BLaER1 treated with 17β-estradiol and CSF1 and Interleukin-3, amounts not matched to agents 10 nM and 100 nM (cell line): Measurements from ENCODE around the gene KRT72.
"Not testable (repeated sequence)": the region's sequence is repeated elsewhere in the genome, so short reads cannot be mapped to it uniquely, and the experiment has no call there.

Experiments used
- H3K27ac ChIP-seq, 11 experiments: shearing (Covaris generic); formaldehyde crosslinking; 2 replicates each; pipeline ENCODE4 v1.8.1; 2022
- H3K27me3 ChIP-seq, 11 experiments: shearing (Covaris generic); formaldehyde crosslinking; 2 replicates each; pipeline ENCODE4 v1.8.1; 2022
- H3K36me3 ChIP-seq, 11 experiments: shearing (Covaris generic); formaldehyde crosslinking; 2 replicates each; pipeline ENCODE4 v1.8.1; 2022
- H3K4me1 ChIP-seq, 10 experiments: shearing (Covaris generic); formaldehyde crosslinking; 2 replicates each; pipeline ENCODE4 v1.8.1; 2022
- H3K4me2 ChIP-seq, 11 experiments: shearing (Covaris generic); formaldehyde crosslinking; 2 replicates each; pipeline ENCODE4 v1.8.1; 2022
- H3K4me3 ChIP-seq, 10 experiments: shearing (Covaris generic); formaldehyde crosslinking; 2 replicates each; pipeline ENCODE4 v1.8.1; 2022
- H3K9ac ChIP-seq, 11 experiments: shearing (Covaris generic); formaldehyde crosslinking; 2 replicates each; pipeline ENCODE4 v1.8.1; 2022
- H3K9me3 ChIP-seq, 11 experiments: shearing (Covaris generic); formaldehyde crosslinking; replicated peaks in 1 of 11; 2 replicates each; pipeline ENCODE4 v1.8.1; 2022
- H4K20me1 ChIP-seq, 11 experiments: shearing (Covaris generic); formaldehyde crosslinking; 2 replicates each; pipeline ENCODE4 v1.8.1; 2022
- Cebpa-rat ChIP-seq, 11 experiments: shearing (Covaris generic); IDR thresholded peaks; 2 replicates each; pipeline ENCODE4 v1.8.1; 2022

KRT72 gene

DNA sequence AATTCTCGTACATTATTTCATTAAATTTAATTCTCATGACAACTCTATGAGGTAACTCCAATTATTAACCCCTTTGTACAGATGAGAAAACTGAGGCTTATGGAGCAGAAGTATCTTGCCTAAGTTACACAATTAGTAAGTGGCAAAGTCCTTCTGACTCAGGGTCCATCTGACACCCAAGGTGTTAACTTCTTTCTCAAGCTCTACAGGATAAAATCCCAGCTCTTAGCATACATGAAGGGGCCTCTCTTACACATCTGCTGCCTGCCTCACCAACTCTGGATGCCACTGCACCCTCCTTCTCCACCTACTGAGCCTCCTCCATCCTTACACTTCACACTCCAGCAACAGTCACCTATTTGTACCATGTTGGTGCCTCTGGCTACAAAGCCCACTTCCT, 4.3 kb upstream of the KRT72 start:
- TF ChIP-seq Cebpa-rat (IDR thresholded peaks at IDR 0.05) = no peak
- no peak overlapping the region for H3K4me2 ChIP-seq
- H4K20me1 ChIP-seq = no peaks in the 10 kb centered on the region
- no peaks in the 10 kb centered on the region for H3K4me1 ChIP-seq
- no peaks in the 10 kb centered on the region for H3K27me3 ChIP-seq
- H3K9me3 ChIP-seq = peaks cover 0 to 11% (median 9%) of the 10 kb centered on the region in 11 experiments; a peak in 15 of 22 replicates
- no peak overlapping the region for H3K4me3 ChIP-seq
- H3K27ac ChIP-seq = no peak overlapping the region
- H3K9ac ChIP-seq = no peak overlapping the region
- H3K36me3 ChIP-seq = no peaks in the 10 kb centered on the region

DNA sequence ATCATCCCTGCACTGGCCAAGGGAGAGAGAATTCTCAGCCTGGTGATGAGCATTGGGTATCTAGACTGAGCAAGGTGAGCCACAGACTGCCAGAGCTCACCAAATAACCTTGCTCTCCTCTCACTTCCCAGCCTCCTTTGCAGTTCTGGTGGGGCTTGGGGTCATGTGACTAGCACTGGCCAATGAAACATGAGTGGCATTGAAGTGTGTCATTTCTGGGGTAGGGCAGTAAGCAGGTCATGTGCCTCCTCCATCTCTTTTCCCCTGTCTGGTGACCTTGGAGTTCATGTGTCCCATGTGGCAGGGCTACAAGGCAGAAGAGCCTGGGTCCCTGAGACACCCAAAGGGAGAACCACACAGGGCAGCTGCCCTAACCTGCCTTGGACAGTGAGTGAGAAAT, 3.6 kb upstream of the KRT72 start:
- H4K20me1 ChIP-seq = no peaks in the 10 kb centered on the region
- H3K4me2 ChIP-seq = no peak overlapping the region
- no peak for TF ChIP-seq Cebpa-rat (IDR thresholded peaks at IDR 0.05)
- no peak overlapping the region for H3K27ac ChIP-seq
- no peak overlapping the region for H3K9ac ChIP-seq
- peaks cover 0 to 13% (median 9%) of the 10 kb centered on the region in 11 experiments; a peak in 15 of 22 replicates for H3K9me3 ChIP-seq
- no peaks in the 10 kb centered on the region for H3K27me3 ChIP-seq
- H3K4me3 ChIP-seq = no peak overlapping the region
- H3K4me1 ChIP-seq = no peaks in the 10 kb centered on the region
- no peaks in the 10 kb centered on the region for H3K36me3 ChIP-seq

DNA sequence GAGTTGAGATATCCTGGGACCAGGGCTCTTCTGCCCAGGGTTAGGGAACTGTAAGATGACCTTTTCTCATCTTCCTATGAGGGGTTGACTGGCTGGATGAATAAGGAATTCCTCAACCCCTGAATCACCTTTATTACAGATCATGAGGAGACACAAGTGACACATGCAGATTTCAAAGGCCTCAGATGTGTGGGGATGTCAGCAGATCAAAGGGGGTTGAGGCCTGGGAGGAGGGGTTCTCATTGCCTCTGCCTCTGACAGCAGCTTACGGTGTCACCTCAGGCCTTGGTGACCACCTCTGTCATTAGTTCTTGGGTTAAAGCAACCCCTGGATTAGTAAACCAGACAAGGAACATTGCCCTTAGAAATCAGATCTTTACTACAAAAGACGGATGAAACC, 2.1 kb upstream of the KRT72 start:
- no peaks in the 10 kb centered on the region for H3K36me3 ChIP-seq
- no peak overlapping the region for H3K9ac ChIP-seq
- no peaks in the 10 kb centered on the region for H4K20me1 ChIP-seq
- peaks cover 0 to 13% (median 9%) of the 10 kb centered on the region in 11 experiments; a peak in 15 of 22 replicates for H3K9me3 ChIP-seq
- H3K4me1 ChIP-seq = no peaks in the 10 kb centered on the region
- no peaks in the 10 kb centered on the region for H3K27me3 ChIP-seq
- no peak overlapping the region for H3K4me2 ChIP-seq
- no peak overlapping the region for H3K27ac ChIP-seq
- no peak for TF ChIP-seq Cebpa-rat (IDR thresholded peaks at IDR 0.05)
- H3K4me3 ChIP-seq = no peak overlapping the region

DNA sequence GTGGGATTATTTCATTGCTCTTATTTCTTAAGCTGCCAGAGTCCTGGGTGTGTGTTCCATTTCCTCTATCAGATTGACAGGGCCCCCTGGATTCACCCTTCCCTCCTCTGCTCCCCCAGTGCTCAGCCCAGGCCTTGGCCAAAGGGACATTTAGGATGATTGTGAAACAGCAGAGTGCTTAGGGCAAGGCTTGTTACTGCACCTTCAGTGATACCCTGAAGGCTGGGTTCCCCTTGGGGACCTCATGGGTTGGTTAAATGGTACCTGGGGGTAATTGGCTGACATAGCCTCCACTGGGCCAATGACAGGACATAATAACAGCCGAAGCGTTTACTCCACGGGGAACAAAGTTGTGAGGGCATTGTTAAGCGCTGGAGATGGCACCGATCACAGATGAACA, 1.3 kb upstream of the KRT72 start:
- Histone ChIP-seq H3K9me3 (peaks cover 0 to 13% (median 9%) of the 10 kb centered on the region in 11 experiments; a peak in 15 of 22 replicates), H3K9ac (no peak overlapping the region), H4K20me1 (no peaks in the 10 kb centered on the region; a peak in 1 of 22 replicates), H3K4me3 (no peak overlapping the region), H3K27me3 (no peaks in the 10 kb centered on the region), H3K4me1 (no peaks in the 10 kb centered on the region), H3K36me3 (no peaks in the 10 kb centered on the region), H3K27ac (no peak overlapping the region), H3K4me2 (no peak overlapping the region)
- no peak for TF ChIP-seq Cebpa-rat (IDR thresholded peaks at IDR 0.05)

DNA sequence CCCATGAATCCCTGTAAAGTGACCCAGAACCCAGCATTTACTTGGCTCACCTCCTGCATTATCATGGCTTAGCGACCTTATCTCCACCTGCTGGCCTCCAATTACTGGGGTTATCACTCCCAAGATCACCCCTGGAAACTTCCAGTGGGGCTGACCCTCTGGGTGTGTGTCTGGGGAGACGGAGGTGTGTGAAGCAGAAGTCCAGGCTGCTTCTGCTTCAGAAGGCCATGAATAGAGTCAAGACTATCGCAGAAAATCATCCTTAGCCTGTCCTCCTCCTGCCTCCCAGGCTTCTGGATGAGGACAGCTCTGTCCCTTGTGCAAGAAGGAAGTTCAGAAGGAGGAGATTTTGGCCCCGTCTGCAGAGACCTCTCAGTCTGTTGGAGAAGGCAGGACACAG, 408 bp upstream of the KRT72 start:
- no peak overlapping the region for H3K9ac ChIP-seq
- no peak overlapping the region for H3K4me3 ChIP-seq
- H3K27me3 ChIP-seq = no peaks in the 10 kb centered on the region
- no peaks in the 10 kb centered on the region for H3K4me1 ChIP-seq
- H3K9me3 ChIP-seq = peaks cover 0 to 13% (median 9%) of the 10 kb centered on the region in 11 experiments; a peak in 15 of 22 replicates
- H3K4me2 ChIP-seq = no peak overlapping the region
- TF ChIP-seq Cebpa-rat (IDR thresholded peaks at IDR 0.05) = no peak
- no peak overlapping the region for H3K27ac ChIP-seq
- H3K36me3 ChIP-seq = no peaks in the 10 kb centered on the region
- no peaks in the 10 kb centered on the region; a peak in 1 of 22 replicates for H4K20me1 ChIP-seq

DNA sequence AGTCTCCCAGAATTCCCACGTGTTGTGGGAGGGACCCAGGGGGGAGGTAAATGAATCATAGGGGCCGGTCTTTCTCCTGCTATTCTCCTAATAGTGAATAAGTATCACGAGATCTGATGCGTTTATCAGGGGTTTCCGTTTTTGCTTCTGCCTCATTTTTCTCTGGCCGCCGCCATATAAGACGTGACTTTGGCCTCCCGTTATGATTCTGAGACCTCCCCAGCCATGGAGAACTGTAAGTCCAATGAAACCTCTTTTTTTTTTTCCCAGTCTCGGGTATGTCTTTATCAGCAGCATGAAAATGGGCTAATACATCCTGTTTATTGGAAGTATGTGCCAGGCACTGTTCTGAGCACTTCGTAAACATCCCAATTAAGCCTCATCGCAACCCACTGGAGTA, 788 bp downstream of the KRT72 start:
- Histone ChIP-seq H3K36me3 (no peaks in the 10 kb centered on the region), H3K9ac (no peak overlapping the region), H3K4me1 (no peaks in the 10 kb centered on the region), H3K27ac (no peak overlapping the region), H3K4me3 (no peak overlapping the region), H4K20me1 (no peaks in the 10 kb centered on the region; a peak in 1 of 22 replicates), H3K9me3 (peaks cover 0 to 13% (median 9%) of the 10 kb centered on the region in 11 experiments; a peak in 15 of 22 replicates), H3K27me3 (no peaks in the 10 kb centered on the region), H3K4me2 (no peak overlapping the region)
- no peak for TF ChIP-seq Cebpa-rat (IDR thresholded peaks at IDR 0.05)

DNA sequence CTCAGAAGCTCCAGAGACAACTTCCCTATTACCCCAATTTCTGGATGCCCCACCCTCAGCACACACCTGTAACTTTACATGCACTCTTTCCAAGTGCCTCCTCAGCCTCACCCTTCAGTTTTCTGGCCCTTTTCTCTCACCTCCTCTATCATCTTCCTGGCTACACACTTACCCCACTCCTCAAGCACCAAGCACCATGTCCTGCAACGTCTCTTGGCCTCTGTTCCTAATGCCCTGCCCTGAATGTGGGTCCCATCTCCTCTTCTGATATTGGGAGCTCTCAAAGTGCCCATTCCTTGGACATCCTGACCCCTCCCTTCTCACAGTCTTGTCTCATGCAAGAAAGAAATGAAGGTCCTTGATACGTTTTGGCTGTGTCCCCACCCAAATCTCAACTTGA, 1.2 kb downstream of the KRT72 start:
- Histone ChIP-seq H3K36me3 (no peaks in the 10 kb centered on the region), H3K27me3 (no peaks in the 10 kb centered on the region), H3K9me3 (peaks cover 0 to 13% (median 9%) of the 10 kb centered on the region in 11 experiments; a peak in 15 of 22 replicates), H3K4me1 (no peaks in the 10 kb centered on the region), H4K20me1 (no peaks in the 10 kb centered on the region; a peak in 1 of 22 replicates), H3K9ac (no peak overlapping the region), H3K4me3 (no peak overlapping the region), H3K4me2 (no peak overlapping the region), H3K27ac (no peak overlapping the region)
- TF ChIP-seq Cebpa-rat (IDR thresholded peaks at IDR 0.05) = no peak

DNA sequence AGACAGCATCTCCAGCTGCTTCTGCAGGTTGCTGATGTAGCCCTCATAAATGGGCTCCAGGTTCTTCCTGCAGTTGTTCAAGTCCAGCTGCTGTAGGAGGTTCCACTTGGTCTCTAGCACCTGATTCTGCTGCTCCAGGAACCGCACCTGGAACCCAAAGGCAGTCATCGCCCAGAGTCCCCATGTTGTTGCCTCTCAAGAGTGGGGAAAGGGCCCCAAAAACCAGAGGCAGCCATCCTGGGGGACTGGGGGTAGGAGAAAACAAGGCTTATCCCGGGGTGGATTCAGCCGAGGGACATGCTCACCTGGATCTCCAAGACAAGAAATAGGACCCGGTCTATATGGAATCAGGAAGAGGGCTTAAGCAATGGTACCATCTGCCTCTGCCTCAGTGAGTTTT, 2.3 kb downstream of the KRT72 start:
- H3K4me1 ChIP-seq = no peaks in the 10 kb centered on the region
- no peaks in the 10 kb centered on the region for H3K36me3 ChIP-seq
- H3K4me2 ChIP-seq = no peak overlapping the region
- no peak overlapping the region for H3K4me3 ChIP-seq
- H4K20me1 ChIP-seq = no peaks in the 10 kb centered on the region; a peak in 1 of 22 replicates
- H3K27me3 ChIP-seq = no peaks in the 10 kb centered on the region
- no peak overlapping the region for H3K9ac ChIP-seq
- TF ChIP-seq Cebpa-rat (IDR thresholded peaks at IDR 0.05) = no peak
- H3K27ac ChIP-seq = no peak overlapping the region
- peaks cover 0 to 13% (median 9%) of the 10 kb centered on the region in 11 experiments; a peak in 15 of 22 replicates for H3K9me3 ChIP-seq

DNA sequence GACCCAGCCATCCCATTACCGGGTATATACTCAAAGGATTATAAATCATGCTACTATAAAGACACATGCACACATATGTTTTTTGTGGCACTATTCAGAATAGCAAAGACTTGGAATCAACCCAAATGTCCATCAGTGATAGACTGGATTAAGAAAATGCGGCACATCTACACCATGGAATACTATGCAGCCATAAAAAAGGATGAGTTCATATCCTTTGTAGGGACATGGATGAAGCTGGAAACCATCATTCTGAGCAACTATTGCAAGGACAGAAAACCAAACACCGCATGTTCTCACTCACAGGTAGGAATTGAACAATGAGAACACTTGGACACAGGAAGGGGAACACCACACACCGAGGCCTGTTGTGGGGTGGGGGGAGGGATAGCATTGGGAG, 7.0 kb downstream of the KRT72 start:
- H4K20me1 ChIP-seq, H3K4me3 ChIP-seq, H3K36me3 ChIP-seq, H3K4me2 ChIP-seq, H3K27me3 ChIP-seq, H3K4me1 ChIP-seq, H3K9me3 ChIP-seq, H3K9ac ChIP-seq, H3K27ac ChIP-seq: not testable (repeated sequence)

DNA sequence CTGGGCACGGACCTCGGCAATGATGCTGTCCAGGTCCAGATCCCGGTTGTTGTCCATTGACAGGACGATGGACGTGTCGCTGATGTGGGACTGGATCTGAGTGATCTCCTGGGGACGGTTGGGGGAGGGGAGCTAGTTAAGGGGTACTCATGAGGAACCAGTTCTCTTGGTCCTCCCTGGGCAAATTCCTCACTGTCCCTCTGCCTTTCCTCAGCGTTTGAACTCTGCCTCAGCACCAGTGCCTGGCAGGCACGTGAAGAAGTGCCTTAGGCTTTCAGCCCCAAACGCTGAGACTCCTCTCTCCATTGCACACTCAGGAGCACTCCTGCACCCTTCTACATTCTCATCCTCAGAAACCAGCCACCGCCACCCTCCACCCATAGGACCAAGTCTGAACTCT, 9.7 kb downstream of the KRT72 start:
- no peaks in the 10 kb centered on the region for H3K9me3 ChIP-seq
- no peak for TF ChIP-seq Cebpa-rat (IDR thresholded peaks at IDR 0.05)
- no peak overlapping the region for H3K4me2 ChIP-seq
- no peaks in the 10 kb centered on the region for H4K20me1 ChIP-seq
- no peak overlapping the region for H3K27ac ChIP-seq
- H3K4me3 ChIP-seq = no peak overlapping the region
- H3K4me1 ChIP-seq = no peaks in the 10 kb centered on the region
- no peaks in the 10 kb centered on the region for H3K27me3 ChIP-seq
- no peaks in the 10 kb centered on the region for H3K36me3 ChIP-seq
- H3K9ac ChIP-seq = no peak overlapping the region
